ENCODE measurements around the gene LRRC59. TPM values are rescaled to one million over a fixed set of nuclear protein-coding genes. Genes with fewer than 3 reads are reported as not detected.

LRRC59 gene
- polyA plus RNA-seq, 1 donor (not counting 4 experiments of a cell fraction or from before 2014, with no cell fraction given), result 152 TPM

DNA sequence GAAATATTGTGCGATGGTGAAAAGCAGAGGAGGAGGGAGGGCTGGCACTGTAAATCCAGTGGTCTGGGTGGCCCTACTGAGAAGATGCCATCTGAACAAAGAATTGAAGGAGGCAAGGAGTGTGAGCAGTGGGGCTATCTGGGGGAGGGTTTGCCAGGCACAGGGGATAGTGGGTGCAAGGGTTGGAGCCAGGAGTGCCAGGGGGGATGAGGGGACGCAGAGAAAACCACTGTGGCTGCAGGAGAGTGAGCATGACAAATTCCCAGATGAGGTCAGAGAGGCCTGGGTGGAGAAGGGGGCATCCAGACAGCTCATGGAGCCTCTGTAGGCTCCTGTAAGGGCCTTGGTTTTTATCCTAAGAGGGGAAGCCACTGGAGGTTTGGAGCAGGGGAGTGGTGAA is 46.6 kb downstream of the LRRC59 start:
- peaks cover 24% of the 10 kb centered on the region for H3K4me1 ChIP-seq (ENCODE audit: control insufficient read depth, extremely low read depth, insufficient read depth, low read length)
- no peak overlapping the region for H3K27ac ChIP-seq (ENCODE audit: control insufficient read depth, insufficient read depth, low read length)
- H3K4me2 ChIP-seq (ENCODE audit: control insufficient read depth, extremely low read depth, insufficient read depth, low read depth, low read length), result no peak overlapping the region
- H3K27me3 ChIP-seq (ENCODE audit: control insufficient read depth, extremely low read depth, insufficient read depth, low read length), result no peaks in the 10 kb centered on the region
- dilution Hi-C loops (cut with MboI; ENCODE audit: extremely low pct_ligation_motif_present, low sequenced_read_pairs), result no loop called here
- H3K79me2 ChIP-seq (ENCODE audit: control insufficient read depth, insufficient read depth, low read length), result peaks cover 35% of the 10 kb centered on the region
- no peak overlapping the region for H3K4me3 ChIP-seq (ENCODE audit: control insufficient read depth in 2 of 3, extremely low read depth in 1 of 3, insufficient read depth in 2 of 3, low read depth in 1 of 3, low read length in 3 of 3)
- DNase-seq (ENCODE audit: low read depth, low spot score), result no peak
- H3K9ac ChIP-seq (ENCODE audit: control insufficient read depth, extremely low read depth, insufficient read depth, low read length), result no peak overlapping the region
- no peak for FAIRE-seq
- TF ChIP-seq EZH2 (IDR thresholded peaks at IDR 0.05; ENCODE audit: low read length), result no peak
- TF ChIP-seq, protein P1, sequence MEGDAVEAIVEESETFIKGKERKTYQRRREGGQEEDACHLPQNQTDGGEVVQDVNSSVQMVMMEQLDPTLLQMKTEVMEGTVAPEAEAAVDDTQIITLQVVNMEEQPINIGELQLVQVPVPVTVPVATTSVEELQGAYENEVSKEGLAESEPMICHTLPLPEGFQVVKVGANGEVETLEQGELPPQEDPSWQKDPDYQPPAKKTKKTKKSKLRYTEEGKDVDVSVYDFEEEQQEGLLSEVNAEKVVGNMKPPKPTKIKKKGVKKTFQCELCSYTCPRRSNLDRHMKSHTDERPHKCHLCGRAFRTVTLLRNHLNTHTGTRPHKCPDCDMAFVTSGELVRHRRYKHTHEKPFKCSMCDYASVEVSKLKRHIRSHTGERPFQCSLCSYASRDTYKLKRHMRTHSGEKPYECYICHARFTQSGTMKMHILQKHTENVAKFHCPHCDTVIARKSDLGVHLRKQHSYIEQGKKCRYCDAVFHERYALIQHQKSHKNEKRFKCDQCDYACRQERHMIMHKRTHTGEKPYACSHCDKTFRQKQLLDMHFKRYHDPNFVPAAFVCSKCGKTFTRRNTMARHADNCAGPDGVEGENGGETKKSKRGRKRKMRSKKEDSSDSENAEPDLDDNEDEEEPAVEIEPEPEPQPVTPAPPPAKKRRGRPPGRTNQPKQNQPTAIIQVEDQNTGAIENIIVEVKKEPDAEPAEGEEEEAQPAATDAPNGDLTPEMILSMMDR (optimal IDR thresholded peaks at IDR 0.05 in 1 of 3, IDR thresholded peaks at IDR 0.05 in 1 of 3, conservative IDR thresholded peaks at IDR 0.05 in 1 of 3; ENCODE audit: extremely low read depth in 1 of 3, insufficient read depth in 2 of 3, low read length in 3 of 3), result no peak
- H3K9me1 ChIP-seq (ENCODE audit: control insufficient read depth, extremely low read depth, insufficient read depth, low read length), result peaks cover 2% of the 10 kb centered on the region
- no peaks in the 10 kb centered on the region for H3K9me3 ChIP-seq (ENCODE audit: control insufficient read depth, low read depth, low read length)
- peaks cover 13% of the 10 kb centered on the region in 2 experiments for H3K36me3 ChIP-seq (ENCODE audit: control insufficient read depth in 2 of 2, extremely low read depth in 1 of 2, insufficient read depth in 2 of 2, low read length in 2 of 2)
- H4K20me1 ChIP-seq (ENCODE audit: control insufficient read depth, extremely low read depth, insufficient read depth, low read length), result no peaks in the 10 kb centered on the region
- no peak overlapping the region for H2AFZ ChIP-seq (ENCODE audit: control insufficient read depth, low read length)

DNA sequence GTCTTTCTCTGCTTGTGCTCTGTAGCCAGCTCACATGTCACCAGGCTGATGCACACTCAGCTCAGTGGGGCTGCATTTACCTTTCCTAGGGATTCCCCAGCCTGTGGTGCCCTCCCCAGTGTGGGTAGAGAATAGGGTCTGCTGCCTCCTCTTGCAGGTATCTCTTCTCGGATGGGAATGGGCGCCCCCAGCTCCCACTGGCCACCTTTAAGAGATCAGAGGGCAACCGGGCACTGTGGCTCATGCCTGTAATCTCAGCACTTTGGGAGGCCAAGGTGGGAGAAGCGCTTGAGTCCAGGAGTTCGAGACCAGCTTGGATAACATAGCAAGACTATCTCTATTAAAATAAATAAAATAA is 48.1 kb downstream of the LRRC59 start:
- Histone ChIP-seq H3K79me2 (ENCODE audit: control insufficient read depth, insufficient read depth, low read length) (peaks cover 35% of the 10 kb centered on the region), H2AFZ (ENCODE audit: control insufficient read depth, low read length) (no peak overlapping the region), H3K4me3 (ENCODE audit: control insufficient read depth in 2 of 3, extremely low read depth in 1 of 3, insufficient read depth in 2 of 3, low read depth in 1 of 3, low read length in 3 of 3) (no peak overlapping the region), H4K20me1 (ENCODE audit: control insufficient read depth, extremely low read depth, insufficient read depth, low read length) (no peaks in the 10 kb centered on the region), H3K27ac (ENCODE audit: control insufficient read depth, insufficient read depth, low read length) (no peak overlapping the region), H3K27me3 (ENCODE audit: control insufficient read depth, extremely low read depth, insufficient read depth, low read length) (no peaks in the 10 kb centered on the region), H3K36me3 (ENCODE audit: control insufficient read depth in 2 of 2, extremely low read depth in 1 of 2, insufficient read depth in 2 of 2, low read length in 2 of 2) (peaks cover 2 to 3% of the 10 kb centered on the region in 2 experiments), H3K4me1 (ENCODE audit: control insufficient read depth, extremely low read depth, insufficient read depth, low read length) (peaks cover 31% of the 10 kb centered on the region), H3K9me1 (ENCODE audit: control insufficient read depth, extremely low read depth, insufficient read depth, low read length) (peaks cover 2% of the 10 kb centered on the region), H3K9ac (ENCODE audit: control insufficient read depth, extremely low read depth, insufficient read depth, low read length) (no peak overlapping the region), H3K4me2 (ENCODE audit: control insufficient read depth, extremely low read depth, insufficient read depth, low read depth, low read length) (no peak overlapping the region), H3K9me3 (ENCODE audit: control insufficient read depth, low read depth, low read length) (no peaks in the 10 kb centered on the region)
- no peak for DNase-seq (ENCODE audit: low read depth, low spot score)
- dilution Hi-C loops (cut with MboI; ENCODE audit: extremely low pct_ligation_motif_present, low sequenced_read_pairs), result no loop called here
- TF ChIP-seq EZH2 (IDR thresholded peaks at IDR 0.05; ENCODE audit: low read length), result no peak
- TF ChIP-seq, protein P1 (optimal IDR thresholded peaks at IDR 0.05 in 1 of 3, IDR thresholded peaks at IDR 0.05 in 1 of 3, conservative IDR thresholded peaks at IDR 0.05 in 1 of 3; ENCODE audit: extremely low read depth in 1 of 3, insufficient read depth in 2 of 3, low read length in 3 of 3), result no peak
- no peak for FAIRE-seq
